ENCODE results near the gene GLIS1. TPM values are rescaled to one million over a fixed set of nuclear protein-coding genes. Genes with fewer than 3 reads are reported as not detected.

Gene GLIS1
- total RNA-seq, 1 experiment from 2014 or later, result 0.24 TPM

GRCh38 chr1:53606197-53606596 lies 132.8 kb downstream of the GLIS1 start:
- POLR2A ChIA-PET, result no interaction called here
- no peak for ATAC-seq
- H3K9me3 Mint-ChIP-seq, result peaks cover 19% of the 10 kb centered on the region
- DNase-seq (ENCODE audit: low spot score), result no peak
- H3K4me3 Mint-ChIP-seq, result no peak overlapping the region
- peaks cover 6% of the 10 kb centered on the region for H3K36me3 Mint-ChIP-seq
- peaks cover 4% of the 10 kb centered on the region; the same call in 1 of the 2 replicates for H3K27me3 Mint-ChIP-seq (ENCODE audit: low read depth)
- H3K27ac Mint-ChIP-seq, result no peak overlapping the region
- peaks cover 6% of the 10 kb centered on the region; the same call in 1 of the 2 replicates for H3K4me1 Mint-ChIP-seq
- TF ChIP-seq NR2C2 (CRISPR knock-in tag; IDR thresholded peaks at IDR 0.05), result no peak
- no peak for TF ChIP-seq TCF7 (CRISPR knock-in tag; IDR thresholded peaks at IDR 0.05; ENCODE audit: low read depth)
- no peak for TF ChIP-seq ZNF423 (CRISPR knock-in tag; IDR thresholded peaks at IDR 0.05)
- TF ChIP-seq ZBTB43 (CRISPR knock-in tag; IDR thresholded peaks at IDR 0.05), result no peak
- TF ChIP-seq ATF1 (CRISPR knock-in tag; IDR thresholded peaks at IDR 0.05), result no peak
- no peak for TF ChIP-seq PRDM15 (CRISPR knock-in tag; IDR thresholded peaks at IDR 0.05)
- TF ChIP-seq ZNF219 (CRISPR knock-in tag; IDR thresholded peaks at IDR 0.05; ENCODE audit: borderline replicate concordance), result no peak
- no peak for TF ChIP-seq JAZF1 (CRISPR knock-in tag; IDR thresholded peaks at IDR 0.05)
- no peak for TF ChIP-seq USF2 (CRISPR knock-in tag; IDR thresholded peaks at IDR 0.05)
- no peak for TF ChIP-seq ELF4 (CRISPR knock-in tag; IDR thresholded peaks at IDR 0.05; ENCODE audit: low read depth)
- TF ChIP-seq OVOL2 (CRISPR knock-in tag; IDR thresholded peaks at IDR 0.05; ENCODE audit: borderline replicate concordance), result no peak
- TF ChIP-seq SP1 (CRISPR knock-in tag; conservative IDR thresholded peaks at IDR 0.05), result no peak
- no peak for TF ChIP-seq CREB1 (CRISPR knock-in tag; IDR thresholded peaks at IDR 0.05)
- no peak for TF ChIP-seq ZBTB21 (CRISPR knock-in tag; IDR thresholded peaks at IDR 0.05; ENCODE audit: borderline replicate concordance)
- TF ChIP-seq MAX (CRISPR knock-in tag; IDR thresholded peaks at IDR 0.05), result no peak
- no peak for TF ChIP-seq HMGA2 (CRISPR knock-in tag; IDR thresholded peaks at IDR 0.05)
- TF ChIP-seq FOXP1 (CRISPR knock-in tag; IDR thresholded peaks at IDR 0.05; ENCODE audit: borderline replicate concordance), result no peak
- no peak for TF ChIP-seq ZNF263 (CRISPR knock-in tag; IDR thresholded peaks at IDR 0.05; ENCODE audit: low read depth)
- no peak for TF ChIP-seq ZNF138 (CRISPR knock-in tag; conservative IDR thresholded peaks at IDR 0.05)
- no peak for TF ChIP-seq ZNF232 (CRISPR knock-in tag; IDR thresholded peaks at IDR 0.05)
- CTCF ChIA-PET, result interaction anchor here (0.6 to 4.4 kb wide), 8 partner anchors 13 to 1174 kb away, joined by 3 to 28 read pairs (median 8); no protein-coding TSS in a partner anchor

GRCh38 chr1:53605181-53605580 lies 133.8 kb downstream of the GLIS1 start:
- Mint-ChIP-seq H3K36me3 (peaks cover under 1% of the 10 kb centered on the region; the same call in 1 of the 2 replicates), H3K27me3 (ENCODE audit: low read depth) (no peaks in the 10 kb centered on the region; the same call in 1 of the 2 replicates), H3K9me3 (peaks cover 8% of the 10 kb centered on the region), H3K27ac (peak overlapping the region; percentile 1; the same call in 1 of the 2 replicates), H3K4me1 (peaks cover 6% of the 10 kb centered on the region; the same call in 1 of the 2 replicates), H3K4me3 (no peak overlapping the region)
- DNase-seq (ENCODE audit: low spot score), result no peak
- TF ChIP-seq NFATC4 (CRISPR knock-in tag; IDR thresholded peaks at IDR 0.05) (no peak), ZNF671 (CRISPR knock-in tag; IDR thresholded peaks at IDR 0.05) (no peak), ZNF121 (CRISPR knock-in tag; IDR thresholded peaks at IDR 0.05) (no peak)
- ChIA-PET CTCF (interaction anchor here (3.4 to 4.4 kb wide), 3 partner anchors 12 to 119 kb away, joined by 12 to 28 read pairs (median 20); no protein-coding TSS in a partner anchor), POLR2A (no interaction called here)
- no peak for ATAC-seq
